GM12892 (cell line): ENCODE data around the gene FAM227A.

ENCODE experiments used
- POLR2A ChIP-seq: IDR thresholded peaks from 2 replicates; pipeline ENCODE4 v1.6.1; 2011; ENCODE audit warnings: low read depth, low read length, control low read depth
- TAF1 ChIP-seq: IDR thresholded peaks from 2 replicates; pipeline ENCODE4 v1.6.1; 2011; ENCODE audit warnings: low read depth, mild to moderate bottlenecking, control low read depth, low read length, borderline replicate concordance

DNA sequence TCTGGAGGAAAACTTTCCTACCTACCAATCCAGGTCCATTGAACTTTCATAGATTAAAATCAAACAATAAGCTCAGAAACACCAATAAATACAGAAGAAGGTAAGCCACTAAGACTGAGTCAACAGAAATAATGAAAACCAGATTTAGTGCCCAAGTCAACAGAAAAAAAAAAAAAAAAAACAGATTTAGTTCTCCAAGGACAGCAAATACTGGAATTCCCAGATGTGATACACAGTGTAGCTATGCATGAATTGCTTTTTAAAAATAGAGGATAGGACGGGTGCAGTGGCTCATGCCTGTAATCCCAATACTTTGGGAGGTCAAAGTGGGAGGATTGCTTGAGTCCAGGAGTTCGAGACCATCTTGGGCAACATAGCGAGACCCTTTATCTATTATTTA, 101.9 kb downstream of the FAM227A start:
- TF ChIP-seq POLR2A, result no peak
- no peak for TF ChIP-seq TAF1
